GM12878 (cell line): Measurements from ENCODE around the gene PCNX1. TPM values are rescaled to one million over a fixed set of nuclear protein-coding genes. Genes with fewer than 3 reads are reported as not detected.

Experiments used
- ASH2L ChIP-seq: fragments of 300-600, 200-600 bp; sonication (generic); IDR thresholded peaks from 2 replicates; pipeline ENCODE4 v1.6.1; 2017; ENCODE audit warnings: low read depth, mild to moderate bottlenecking, borderline replicate concordance
- ETV6 ChIP-seq, 2 experiments: fragments of 450-650 bp in 1 of 2; IDR thresholded peaks in 1 of 2; conservative IDR thresholded peaks in 1 of 2; 2 replicates each; pipeline ENCODE4 v1.6.1; 2014; ENCODE audit warnings: antibody characterized with exemption in 1 of 2, borderline replicate concordance in 1 of 2, low read depth in 1 of 2, mild to moderate bottlenecking in 1 of 2, moderate library complexity in 1 of 2
- JUNB ChIP-seq: IDR thresholded peaks from 2 replicates; pipeline ENCODE4 v1.6.1; 2016; ENCODE audit warnings: antibody characterized with exemption, mild to moderate bottlenecking
- KDM1A ChIP-seq: fragments of 200-600 bp; sonication (generic); IDR thresholded peaks from 2 replicates; pipeline ENCODE4 v1.6.1; 2016; ENCODE audit warnings: borderline replicate concordance
- NR2F1 ChIP-seq: fragments of 450-650 bp; conservative IDR thresholded peaks from 2 replicates; pipeline ENCODE4 v1.6.1; 2017; ENCODE audit warnings: mild to moderate bottlenecking
- RBBP5 ChIP-seq: fragments of 200-600 bp; sonication (generic); conservative IDR thresholded peaks from 2 replicates; pipeline ENCODE4 v1.6.1; 2016
- RUNX3 ChIP-seq: IDR thresholded peaks from 2 replicates; pipeline ENCODE4 v1.6.1; 2012; ENCODE audit warnings: low read length, inconsistent platforms
- SMARCA5 ChIP-seq: fragments of 450-650 bp; IDR thresholded peaks from 2 replicates; pipeline ENCODE4 v1.6.1; 2017; ENCODE audit warnings: mild to moderate bottlenecking
- ZNF217 ChIP-seq: fragments of 450-650 bp; IDR thresholded peaks from 2 replicates; pipeline ENCODE4 v1.6.1; 2017; ENCODE audit warnings: antibody characterized with exemption, mild to moderate bottlenecking
- polyA plus RNA-seq, 11 experiments: library from polyadenylated mRNA; depleted of rRNA in 4 of 11; unstranded in 6 of 11; stranded (reverse) in 5 of 11; fragments of >200 nt; fragmentation: Nextera tagmentation in 4 of 11; fragmentation: Illumina TruSeq in 1 of 11; extraction: Ambion mirVana in 4 of 11; extraction: Trizol in 1 of 11; gene quantifications; 1 replicate in 1 of 11; 2 replicates in 10 of 11; pipeline versions ENCODE4 v1.2.1 to v1.2.3, GENCODE V29; 2011 to 2016; ENCODE audit warnings: inconsistent platforms in 2 of 11, missing spikeins in 2 of 11, low read depth in 1 of 11
- total RNA-seq, 4 experiments: library from RNA; depleted of rRNA in 3 of 4; stranded (reverse); fragments of >200 nt in 3 of 4; fragmentation: Illumina TruSeq in 1 of 4; extraction: Trizol in 1 of 4; gene quantifications; 2 replicates each; pipeline versions ENCODE4 v1.2.1 to v1.2.3, GENCODE V29; 2013 to 2021
- TF ChIP-seq, protein P1 (sequence below): fragments of 450-650 bp; IDR thresholded peaks from 2 replicates; pipeline ENCODE4 v1.6.1; 2018; ENCODE audit warnings: borderline replicate concordance, mild to moderate bottlenecking; ENCODE audit not compliant: partially characterized antibody
- TF ChIP-seq, protein P2 (sequence below): IDR thresholded peaks from 2 replicates; pipeline ENCODE4 v1.6.1; 2012; ENCODE audit warnings: improper control_type of control experiment, low read depth, low read length; ENCODE audit not compliant: insufficient replicate concordance
- TF ChIP-seq, protein P3 (sequence below): IDR thresholded peaks from 2 replicates; pipeline ENCODE4 v1.6.1; 2011; ENCODE audit warnings: mild to moderate bottlenecking, low read depth, low read length, moderate library complexity; ENCODE audit not compliant: insufficient replicate concordance
- TF ChIP-seq, protein P4 (sequence below): fragments of 450-650 bp; IDR thresholded peaks from 2 replicates; pipeline ENCODE4 v1.6.1; 2016; ENCODE audit warnings: mild to moderate bottlenecking, moderate library complexity, borderline replicate concordance

Gene PCNX1
- total and polyA plus RNA-seq, 10 of the 15 experiments (the other 5 are each of a cell fraction or from before 2014, with no cell fraction given), result 4.6 to 53.9 (median 20.5) TPM

DNA sequence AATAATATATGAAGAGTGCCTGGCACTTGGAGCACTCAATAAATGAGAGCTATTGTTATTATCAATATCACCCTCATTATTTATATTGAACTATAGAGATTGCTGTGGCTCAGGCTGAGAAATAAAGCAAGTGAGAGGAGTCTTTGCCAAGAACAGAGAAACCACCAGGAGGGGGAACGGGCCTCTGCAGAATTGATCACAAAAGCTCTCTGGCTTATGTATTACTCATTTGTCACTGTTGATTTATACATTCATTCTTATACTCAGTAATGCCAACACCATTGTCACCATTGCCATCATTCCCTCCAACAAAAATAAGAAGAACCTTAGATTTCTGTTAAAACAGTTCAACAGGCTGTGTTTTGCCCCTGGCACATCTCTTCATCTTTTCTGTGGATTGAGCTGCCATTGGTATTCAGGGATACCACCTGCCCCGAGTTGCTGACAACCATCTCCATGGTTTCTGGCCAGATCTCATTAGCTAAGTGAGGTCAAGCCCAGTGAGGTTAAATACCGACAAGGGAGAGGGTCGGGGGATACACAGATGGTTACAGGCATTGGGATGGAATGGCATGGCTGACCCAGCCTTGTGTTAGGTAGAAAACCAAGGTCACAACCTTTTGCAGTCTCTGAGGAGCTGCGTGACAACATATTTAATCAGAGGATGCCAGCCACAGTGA is 21.8 kb upstream of the PCNX1 start (continued):
- TF ChIP-seq, protein P1, sequence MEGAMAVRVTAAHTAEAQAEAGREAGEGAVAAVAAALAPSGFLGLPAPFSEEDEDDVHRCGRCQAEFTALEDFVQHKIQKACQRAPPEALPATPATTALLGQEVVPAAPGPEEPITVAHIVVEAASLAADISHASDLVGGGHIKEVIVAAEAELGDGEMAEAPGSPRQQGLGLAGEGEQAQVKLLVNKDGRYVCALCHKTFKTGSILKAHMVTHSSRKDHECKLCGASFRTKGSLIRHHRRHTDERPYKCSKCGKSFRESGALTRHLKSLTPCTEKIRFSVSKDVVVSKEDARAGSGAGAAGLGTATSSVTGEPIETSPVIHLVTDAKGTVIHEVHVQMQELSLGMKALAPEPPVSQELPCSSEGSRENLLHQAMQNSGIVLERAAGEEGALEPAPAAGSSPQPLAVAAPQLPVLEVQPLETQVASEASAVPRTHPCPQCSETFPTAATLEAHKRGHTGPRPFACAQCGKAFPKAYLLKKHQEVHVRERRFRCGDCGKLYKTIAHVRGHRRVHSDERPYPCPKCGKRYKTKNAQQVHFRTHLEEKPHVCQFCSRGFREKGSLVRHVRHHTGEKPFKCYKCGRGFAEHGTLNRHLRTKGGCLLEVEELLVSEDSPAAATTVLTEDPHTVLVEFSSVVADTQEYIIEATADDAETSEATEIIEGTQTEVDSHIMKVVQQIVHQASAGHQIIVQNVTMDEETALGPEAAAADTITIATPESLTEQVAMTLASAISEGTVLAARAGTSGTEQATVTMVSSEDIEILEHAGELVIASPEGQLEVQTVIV, result no peak
- TF ChIP-seq, protein P2, sequence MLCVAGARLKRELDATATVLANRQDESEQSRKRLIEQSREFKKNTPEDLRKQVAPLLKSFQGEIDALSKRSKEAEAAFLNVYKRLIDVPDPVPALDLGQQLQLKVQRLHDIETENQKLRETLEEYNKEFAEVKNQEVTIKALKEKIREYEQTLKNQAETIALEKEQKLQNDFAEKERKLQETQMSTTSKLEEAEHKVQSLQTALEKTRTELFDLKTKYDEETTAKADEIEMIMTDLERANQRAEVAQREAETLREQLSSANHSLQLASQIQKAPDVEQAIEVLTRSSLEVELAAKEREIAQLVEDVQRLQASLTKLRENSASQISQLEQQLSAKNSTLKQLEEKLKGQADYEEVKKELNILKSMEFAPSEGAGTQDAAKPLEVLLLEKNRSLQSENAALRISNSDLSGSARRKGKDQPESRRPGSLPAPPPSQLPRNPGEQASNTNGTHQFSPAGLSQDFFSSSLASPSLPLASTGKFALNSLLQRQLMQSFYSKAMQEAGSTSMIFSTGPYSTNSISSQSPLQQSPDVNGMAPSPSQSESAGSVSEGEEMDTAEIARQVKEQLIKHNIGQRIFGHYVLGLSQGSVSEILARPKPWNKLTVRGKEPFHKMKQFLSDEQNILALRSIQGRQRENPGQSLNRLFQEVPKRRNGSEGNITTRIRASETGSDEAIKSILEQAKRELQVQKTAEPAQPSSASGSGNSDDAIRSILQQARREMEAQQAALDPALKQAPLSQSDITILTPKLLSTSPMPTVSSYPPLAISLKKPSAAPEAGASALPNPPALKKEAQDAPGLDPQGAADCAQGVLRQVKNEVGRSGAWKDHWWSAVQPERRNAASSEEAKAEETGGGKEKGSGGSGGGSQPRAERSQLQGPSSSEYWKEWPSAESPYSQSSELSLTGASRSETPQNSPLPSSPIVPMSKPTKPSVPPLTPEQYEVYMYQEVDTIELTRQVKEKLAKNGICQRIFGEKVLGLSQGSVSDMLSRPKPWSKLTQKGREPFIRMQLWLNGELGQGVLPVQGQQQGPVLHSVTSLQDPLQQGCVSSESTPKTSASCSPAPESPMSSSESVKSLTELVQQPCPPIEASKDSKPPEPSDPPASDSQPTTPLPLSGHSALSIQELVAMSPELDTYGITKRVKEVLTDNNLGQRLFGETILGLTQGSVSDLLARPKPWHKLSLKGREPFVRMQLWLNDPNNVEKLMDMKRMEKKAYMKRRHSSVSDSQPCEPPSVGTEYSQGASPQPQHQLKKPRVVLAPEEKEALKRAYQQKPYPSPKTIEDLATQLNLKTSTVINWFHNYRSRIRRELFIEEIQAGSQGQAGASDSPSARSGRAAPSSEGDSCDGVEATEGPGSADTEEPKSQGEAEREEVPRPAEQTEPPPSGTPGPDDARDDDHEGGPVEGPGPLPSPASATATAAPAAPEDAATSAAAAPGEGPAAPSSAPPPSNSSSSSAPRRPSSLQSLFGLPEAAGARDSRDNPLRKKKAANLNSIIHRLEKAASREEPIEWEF, result peak; percentile 20
- TF ChIP-seq, protein P3, sequence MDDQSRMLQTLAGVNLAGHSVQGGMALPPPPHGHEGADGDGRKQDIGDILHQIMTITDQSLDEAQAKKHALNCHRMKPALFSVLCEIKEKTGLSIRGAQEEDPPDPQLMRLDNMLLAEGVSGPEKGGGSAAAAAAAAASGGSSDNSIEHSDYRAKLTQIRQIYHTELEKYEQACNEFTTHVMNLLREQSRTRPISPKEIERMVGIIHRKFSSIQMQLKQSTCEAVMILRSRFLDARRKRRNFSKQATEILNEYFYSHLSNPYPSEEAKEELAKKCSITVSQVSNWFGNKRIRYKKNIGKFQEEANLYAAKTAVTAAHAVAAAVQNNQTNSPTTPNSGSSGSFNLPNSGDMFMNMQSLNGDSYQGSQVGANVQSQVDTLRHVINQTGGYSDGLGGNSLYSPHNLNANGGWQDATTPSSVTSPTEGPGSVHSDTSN, result no peak
- TF ChIP-seq JUNB (peak; percentile 47; the same call in 1 of the 2 replicates), ASH2L (no peak), ETV6 (conservative IDR thresholded peaks at IDR 0.05 in 1 of 2, IDR thresholded peaks at IDR 0.05 in 1 of 2; ENCODE audit: borderline replicate concordance in 1 of 2, low read depth in 1 of 2) (peak in 1 of 2 experiments; percentile 39; a peak in 1 of 4 replicates), SMARCA5 (no peak), ZNF217 (no peak), RUNX3 (peak; percentile 56), NR2F1 (peak; percentile 26; the same call in 1 of the 2 replicates), RBBP5 (no peak), KDM1A (no peak)
- TF ChIP-seq, protein P4, sequence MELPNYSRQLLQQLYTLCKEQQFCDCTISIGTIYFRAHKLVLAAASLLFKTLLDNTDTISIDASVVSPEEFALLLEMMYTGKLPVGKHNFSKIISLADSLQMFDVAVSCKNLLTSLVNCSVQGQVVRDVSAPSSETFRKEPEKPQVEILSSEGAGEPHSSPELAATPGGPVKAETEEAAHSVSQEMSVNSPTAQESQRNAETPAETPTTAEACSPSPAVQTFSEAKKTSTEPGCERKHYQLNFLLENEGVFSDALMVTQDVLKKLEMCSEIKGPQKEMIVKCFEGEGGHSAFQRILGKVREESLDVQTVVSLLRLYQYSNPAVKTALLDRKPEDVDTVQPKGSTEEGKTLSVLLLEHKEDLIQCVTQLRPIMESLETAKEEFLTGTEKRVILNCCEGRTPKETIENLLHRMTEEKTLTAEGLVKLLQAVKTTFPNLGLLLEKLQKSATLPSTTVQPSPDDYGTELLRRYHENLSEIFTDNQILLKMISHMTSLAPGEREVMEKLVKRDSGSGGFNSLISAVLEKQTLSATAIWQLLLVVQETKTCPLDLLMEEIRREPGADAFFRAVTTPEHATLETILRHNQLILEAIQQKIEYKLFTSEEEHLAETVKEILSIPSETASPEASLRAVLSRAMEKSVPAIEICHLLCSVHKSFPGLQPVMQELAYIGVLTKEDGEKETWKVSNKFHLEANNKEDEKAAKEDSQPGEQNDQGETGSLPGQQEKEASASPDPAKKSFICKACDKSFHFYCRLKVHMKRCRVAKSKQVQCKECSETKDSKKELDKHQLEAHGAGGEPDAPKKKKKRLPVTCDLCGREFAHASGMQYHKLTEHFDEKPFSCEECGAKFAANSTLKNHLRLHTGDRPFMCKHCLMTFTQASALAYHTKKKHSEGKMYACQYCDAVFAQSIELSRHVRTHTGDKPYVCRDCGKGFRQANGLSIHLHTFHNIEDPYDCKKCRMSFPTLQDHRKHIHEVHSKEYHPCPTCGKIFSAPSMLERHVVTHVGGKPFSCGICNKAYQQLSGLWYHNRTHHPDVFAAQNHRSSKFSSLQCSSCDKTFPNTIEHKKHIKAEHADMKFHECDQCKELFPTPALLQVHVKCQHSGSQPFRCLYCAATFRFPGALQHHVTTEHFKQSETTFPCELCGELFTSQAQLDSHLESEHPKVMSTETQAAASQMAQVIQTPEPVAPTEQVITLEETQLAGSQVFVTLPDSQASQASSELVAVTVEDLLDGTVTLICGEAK, result no peak
